Gastroesophageal sphincter (tissue), 4 donors: ENCODE results near the gene SCGB1A1. TPM values are rescaled to one million over a fixed set of nuclear protein-coding genes. Genes with fewer than 3 reads are reported as not detected.

Experiments used
- ATAC-seq: fragments of 150-250 bp; one replicate; pipeline ENCODE4 v1.9.1; 2016; ENCODE audit warnings: mild to moderate bottlenecking, moderate library complexity
- H3K27ac ChIP-seq, 4 donors: fragments of 200-600 bp; sonication (generic) in 3 of 4; 1 replicate in 3 of 4; 2 replicates in 1 of 4; pipeline ENCODE4 v1.5.1; 2016 to 2019
- H3K27me3 ChIP-seq: fragments of 200-600 bp; sonication (generic); one replicate; pipeline ENCODE4 v1.5.1; 2019
- H3K36me3 ChIP-seq, 2 donors: fragments of 200-600 bp; sonication (generic); one replicate each; pipeline ENCODE4 v1.5.1; 2019; ENCODE audit warnings: control low read depth in 1 of 2
- H3K4me1 ChIP-seq, 3 donors: fragments of 200-600 bp; sonication (generic); 1 replicate in 2 of 3; 2 replicates in 1 of 3; pipeline ENCODE4 v1.5.1; 2016 to 2019; ENCODE audit warnings: control low read depth in 2 of 3
- H3K4me3 ChIP-seq, 2 donors: fragments of 200-600 bp; sonication (generic); one replicate each; pipeline ENCODE4 v1.5.1; 2019; ENCODE audit warnings: mild to moderate bottlenecking in 1 of 2, moderate library complexity in 1 of 2
- H3K9me3 ChIP-seq, 3 donors: fragments of 200-600 bp; sonication (generic); one replicate each; pipeline ENCODE4 v1.5.1; 2017 to 2019; ENCODE audit warnings: control low read depth in 2 of 3
- EP300 ChIP-seq: sonication (generic); formaldehyde crosslinking; IDR thresholded peaks from one replicate; pipeline ENCODE4 v1.6.1; 2017; ENCODE audit warnings: antibody characterized with exemption, mild to moderate bottlenecking
- POLR2A ChIP-seq, 2 donors: fragments of 450-650 bp; IDR thresholded peaks; one replicate each; pipeline ENCODE4 v1.6.1; 2017; ENCODE audit warnings: antibody characterized with exemption in 2 of 2, mild to moderate bottlenecking in 2 of 2, moderate library complexity in 1 of 2
- POLR2AphosphoS5 ChIP-seq: sonication (generic); formaldehyde crosslinking; IDR thresholded peaks from one replicate; pipeline ENCODE4 v1.6.1; 2017; ENCODE audit warnings: antibody characterized with exemption
- WGBS, 2 donors: methylation state at CpG; one replicate each; pipeline ENCODE4 v1.1.5; 2018; ENCODE audit warnings: low coverage in 1 of 2; 5-methylcytosine and 5-hydroxymethylcytosine counted together
- total RNA-seq, 4 donors: library from RNA; depleted of rRNA; stranded (reverse); fragments of >200 nt; gene quantifications; one replicate each; pipeline ENCODE4 v1.1.0, GENCODE V29; 2016
- TF ChIP-seq, protein P1 (sequence below), 4 experiments: fragments of 200-600 bp in 2 of 4; fragments of 450-650 bp in 2 of 4; sonication (generic) in 1 of 4; IDR thresholded peaks; one replicate each; pipeline ENCODE4 v1.5.1; 2017 to 2019; ENCODE audit warnings: antibody characterized with exemption in 4 of 4, mild to moderate bottlenecking in 2 of 4, moderate library complexity in 2 of 4

Gene SCGB1A1, protein sequence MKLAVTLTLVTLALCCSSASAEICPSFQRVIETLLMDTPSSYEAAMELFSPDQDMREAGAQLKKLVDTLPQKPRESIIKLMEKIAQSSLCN
- total RNA-seq = not detected

DNA sequence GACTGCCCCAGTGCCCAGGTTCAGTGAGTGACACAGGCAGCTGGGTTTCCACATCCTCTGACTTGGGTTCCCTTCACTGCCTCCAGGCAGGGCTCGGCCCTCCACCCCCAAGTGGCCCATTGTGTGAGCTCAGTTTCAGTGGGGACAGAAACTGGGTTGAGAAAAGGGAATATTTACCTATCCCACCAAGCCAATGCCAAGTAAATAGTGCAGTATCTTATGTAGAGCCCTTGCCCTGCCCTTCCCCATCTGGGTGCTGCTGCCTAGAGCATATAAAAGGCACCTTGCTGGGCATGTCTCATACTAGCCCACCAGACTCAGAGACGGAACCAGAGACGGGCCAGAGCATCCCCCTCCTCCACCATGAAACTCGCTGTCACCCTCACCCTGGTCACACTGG is at the start of gene SCGB1A1:
Gene SCGB1A1 (plus strand): TSS at position 301 of the 400 bp plus-strand sequence. CDS start 63 bp downstream, at position 364.
- no peaks in the 10 kb centered on the region for H3K27me3 ChIP-seq
- H3K4me1 ChIP-seq = peaks cover 3 to 33% (median 8%) of the 10 kb centered on the region in 3 donors
- ATAC-seq = no peak
- TF ChIP-seq, protein P1, sequence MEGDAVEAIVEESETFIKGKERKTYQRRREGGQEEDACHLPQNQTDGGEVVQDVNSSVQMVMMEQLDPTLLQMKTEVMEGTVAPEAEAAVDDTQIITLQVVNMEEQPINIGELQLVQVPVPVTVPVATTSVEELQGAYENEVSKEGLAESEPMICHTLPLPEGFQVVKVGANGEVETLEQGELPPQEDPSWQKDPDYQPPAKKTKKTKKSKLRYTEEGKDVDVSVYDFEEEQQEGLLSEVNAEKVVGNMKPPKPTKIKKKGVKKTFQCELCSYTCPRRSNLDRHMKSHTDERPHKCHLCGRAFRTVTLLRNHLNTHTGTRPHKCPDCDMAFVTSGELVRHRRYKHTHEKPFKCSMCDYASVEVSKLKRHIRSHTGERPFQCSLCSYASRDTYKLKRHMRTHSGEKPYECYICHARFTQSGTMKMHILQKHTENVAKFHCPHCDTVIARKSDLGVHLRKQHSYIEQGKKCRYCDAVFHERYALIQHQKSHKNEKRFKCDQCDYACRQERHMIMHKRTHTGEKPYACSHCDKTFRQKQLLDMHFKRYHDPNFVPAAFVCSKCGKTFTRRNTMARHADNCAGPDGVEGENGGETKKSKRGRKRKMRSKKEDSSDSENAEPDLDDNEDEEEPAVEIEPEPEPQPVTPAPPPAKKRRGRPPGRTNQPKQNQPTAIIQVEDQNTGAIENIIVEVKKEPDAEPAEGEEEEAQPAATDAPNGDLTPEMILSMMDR (IDR thresholded peaks at IDR 0.05) = no peak
- no peak for TF ChIP-seq EP300
- no peak for TF ChIP-seq POLR2A (IDR thresholded peaks at IDR 0.05)
- no peak for TF ChIP-seq POLR2AphosphoS5
- no peak within 1 kb of the TSS for H3K4me3 ChIP-seq
- H3K36me3 ChIP-seq = no peaks in the 10 kb centered on the region
- H3K27ac ChIP-seq = peak within 1 kb of the TSS; percentile 6 to 74 (median 63)
- WGBS, 2 donors = 63 to 79% methylated on average over 2 to 3 of the region's 4 CpGs
- no peaks in the 10 kb centered on the region for H3K9me3 ChIP-seq

DNA sequence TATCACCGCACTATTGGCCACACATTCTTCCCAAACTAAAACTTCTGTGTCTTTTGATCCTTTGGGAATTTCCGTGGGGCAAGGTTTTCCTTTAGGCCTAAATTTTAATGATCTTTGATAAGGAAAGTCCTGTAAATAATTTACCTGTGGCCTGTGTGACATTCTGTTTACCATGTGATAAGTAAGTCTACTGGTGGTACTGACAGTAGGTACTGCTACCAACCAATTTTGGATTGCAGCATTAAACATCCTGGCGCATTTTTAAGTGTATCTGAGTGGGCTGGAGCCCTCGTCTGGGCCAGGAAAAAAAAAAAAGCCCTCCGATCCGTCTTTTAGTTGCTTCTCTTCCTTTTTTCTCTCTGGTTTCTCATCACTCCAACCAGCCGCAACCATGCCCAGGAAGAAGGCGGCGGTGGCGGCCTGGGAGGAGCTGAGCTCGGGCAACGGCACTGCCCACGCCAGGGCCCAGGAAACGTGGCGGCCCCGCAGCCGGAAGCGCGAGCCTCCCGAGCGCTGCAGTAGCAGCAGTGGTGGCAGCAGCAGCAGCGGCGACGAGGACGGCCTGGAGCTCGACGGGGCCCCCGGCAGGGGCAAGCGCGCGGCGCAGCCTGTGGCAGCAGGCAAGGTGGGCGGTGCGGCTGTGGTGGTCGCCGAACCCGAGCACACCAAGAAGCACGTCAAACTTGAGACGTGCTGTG is 47.9 kb upstream of the SCGB1A1 start:
- Histone ChIP-seq H3K27ac (no peak overlapping the region), H3K9me3 (no peaks in the 10 kb centered on the region), H3K36me3 (no peaks in the 10 kb centered on the region), H3K27me3 (no peaks in the 10 kb centered on the region), H3K4me3 (no peak overlapping the region), H3K4me1 (no peaks in the 10 kb centered on the region)
- TF ChIP-seq EP300 = no peak
- 66 to 67% methylated on average over 4 to 6 of the region's 39 CpGs for WGBS, 2 donors
- no peak for ATAC-seq

DNA sequence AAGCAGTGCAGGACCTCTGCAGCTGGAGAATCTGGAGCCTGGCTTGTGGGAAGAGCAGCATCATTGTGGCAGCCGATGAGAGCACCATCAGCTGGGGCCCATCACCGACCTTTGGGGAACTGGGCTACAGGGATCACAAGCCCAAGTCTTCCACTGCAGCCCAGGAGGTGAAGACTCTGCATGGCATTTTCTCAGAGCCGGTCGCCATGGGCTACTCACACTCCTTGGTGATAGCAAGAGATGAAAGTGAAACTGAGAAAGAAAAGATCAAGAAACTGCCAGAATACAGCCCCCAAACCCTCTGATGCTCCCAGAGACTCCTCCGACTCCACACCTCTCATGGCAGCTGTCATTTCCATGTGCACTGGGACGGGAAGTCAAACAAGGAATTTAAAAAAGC is 46.0 kb upstream of the SCGB1A1 start:
- no peaks in the 10 kb centered on the region for H3K36me3 ChIP-seq
- H3K27ac ChIP-seq = no peak overlapping the region
- TF ChIP-seq POLR2AphosphoS5 (no peak), EP300 (no peak), POLR2A (IDR thresholded peaks at IDR 0.05) (no peak)
- TF ChIP-seq, protein P1 (IDR thresholded peaks at IDR 0.05) = no peak
- H3K27me3 ChIP-seq = no peaks in the 10 kb centered on the region
- 82 to 96% methylated on average over 2 of the region's 6 CpGs for WGBS, 2 donors
- ATAC-seq = no peak
- no peak overlapping the region for H3K4me3 ChIP-seq
- H3K4me1 ChIP-seq = no peaks in the 10 kb centered on the region
- H3K9me3 ChIP-seq = no peaks in the 10 kb centered on the region

DNA sequence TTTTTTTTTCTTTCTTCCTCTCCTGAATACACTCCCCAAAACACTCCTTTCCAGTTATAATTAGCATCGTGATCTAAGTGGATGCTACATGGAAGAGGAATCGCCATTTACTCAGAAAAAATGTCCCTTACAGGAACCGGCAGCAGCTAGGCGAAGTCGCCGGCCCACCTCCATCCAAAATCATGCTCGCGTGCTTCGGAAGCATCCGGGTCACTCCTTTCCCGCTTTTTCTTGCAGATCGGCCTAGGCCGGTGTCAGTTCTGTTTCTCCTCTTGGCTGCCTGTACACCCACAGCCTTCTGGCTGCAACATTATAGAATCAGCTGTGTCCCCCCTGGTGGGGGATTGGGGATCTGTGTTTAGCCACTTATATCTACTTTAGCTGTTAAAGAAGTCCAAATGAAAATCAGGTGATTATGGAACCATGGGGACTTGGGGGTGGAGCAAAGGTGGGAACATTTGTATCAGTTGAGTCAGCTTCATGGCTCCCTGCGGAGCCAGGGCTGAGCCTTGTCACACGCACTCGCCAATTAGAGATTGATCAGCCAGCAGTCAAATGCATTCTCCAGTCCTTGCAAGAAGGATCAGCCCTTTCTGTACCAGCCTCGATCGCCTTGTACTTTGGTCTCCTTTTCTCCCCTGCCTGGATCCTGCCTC is 45.2 kb upstream of the SCGB1A1 start:
- no peak overlapping the region for H3K4me3 ChIP-seq
- no peak for TF ChIP-seq POLR2A (IDR thresholded peaks at IDR 0.05)
- no peak for TF ChIP-seq EP300
- TF ChIP-seq, protein P1 (IDR thresholded peaks at IDR 0.05) = no peak
- no peaks in the 10 kb centered on the region for H3K27me3 ChIP-seq
- no peak overlapping the region for H3K27ac ChIP-seq
- no peaks in the 10 kb centered on the region for H3K36me3 ChIP-seq
- no peak for ATAC-seq
- no peaks in the 10 kb centered on the region for H3K9me3 ChIP-seq
- no peaks in the 10 kb centered on the region for H3K4me1 ChIP-seq
- WGBS, 2 donors = 80 to 94% methylated on average over 11 to 15 of the region's 18 CpGs

DNA sequence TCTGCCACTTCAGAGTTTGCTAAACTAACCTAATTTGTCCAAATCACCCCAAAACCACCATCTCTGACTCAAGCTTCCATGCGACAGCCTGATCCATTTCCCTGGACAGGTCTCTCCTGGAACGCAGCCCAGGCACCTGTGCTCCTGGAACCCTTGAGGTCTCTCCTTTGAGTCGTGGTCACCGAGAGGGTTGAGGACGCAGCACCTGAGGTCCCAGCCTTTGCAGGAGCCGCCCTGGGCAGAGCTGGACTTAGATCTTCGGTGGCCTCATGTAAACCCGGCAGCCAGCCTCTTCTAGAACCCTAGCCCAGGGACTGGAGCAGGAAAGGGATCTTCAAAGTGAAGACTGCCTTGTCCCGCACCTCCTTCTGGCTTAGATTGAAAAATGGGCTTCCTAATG is 44.0 kb upstream of the SCGB1A1 start:
- H3K4me1 ChIP-seq = no peaks in the 10 kb centered on the region
- no peak overlapping the region for H3K4me3 ChIP-seq
- no peak overlapping the region for H3K27ac ChIP-seq
- H3K27me3 ChIP-seq = no peaks in the 10 kb centered on the region
- no peak for ATAC-seq
- no peaks in the 10 kb centered on the region for H3K9me3 ChIP-seq
- TF ChIP-seq POLR2A (IDR thresholded peaks at IDR 0.05) (no peak), EP300 (no peak), POLR2AphosphoS5 (no peak)
- TF ChIP-seq, protein P1 (IDR thresholded peaks at IDR 0.05) = no peak
- H3K36me3 ChIP-seq = no peaks in the 10 kb centered on the region
- 80 to 100% methylated on average over 1 of the region's 9 CpGs for WGBS, 2 donors
